Liver (tissue), 3 donors: ENCODE measurements around the gene CUX1.

ENCODE experiments used
- CTCF ChIP-seq: fragments of 150-350 bp; IDR thresholded peaks from 2 replicates; pipeline ENCODE4 v1.5.1; 2017; ENCODE audit warnings: improper control_type of control experiment, low read depth, low read length; ENCODE audit not compliant: missing input control
- GABPA ChIP-seq, 2 donors: IDR thresholded peaks in 1 of 2; conservative IDR thresholded peaks in 1 of 2; 2 replicates each; pipeline ENCODE4 v1.6.1; 2016; ENCODE audit warnings: antibody characterized with exemption in 2 of 2, mild to moderate bottlenecking in 1 of 2, moderate library complexity in 1 of 2
- HNF4A ChIP-seq, 2 donors: conservative IDR thresholded peaks; 2 replicates each; pipeline ENCODE4 v1.6.1; 2016; ENCODE audit warnings: antibody characterized with exemption in 2 of 2, mild to moderate bottlenecking in 2 of 2
- MAX ChIP-seq: IDR thresholded peaks from 2 replicates; pipeline ENCODE4 v1.6.1; 2016; ENCODE audit warnings: antibody characterized with exemption
- RXRA ChIP-seq, 2 donors: IDR thresholded peaks; 2 replicates each; pipeline ENCODE4 v1.6.1; 2017 to 2018; ENCODE audit warnings: antibody characterized with exemption in 2 of 2, mild to moderate bottlenecking in 1 of 2
- SP1 ChIP-seq: IDR thresholded peaks from 2 replicates; pipeline ENCODE4 v1.6.1; 2018; ENCODE audit warnings: antibody characterized with exemption, mild to moderate bottlenecking
- TAF1 ChIP-seq: conservative IDR thresholded peaks from 2 replicates; pipeline ENCODE4 v1.6.1; 2016; ENCODE audit warnings: antibody characterized with exemption, mild to moderate bottlenecking
- YY1 ChIP-seq: IDR thresholded peaks from 2 replicates; pipeline ENCODE4 v1.6.1; 2016; ENCODE audit warnings: antibody characterized with exemption, mild to moderate bottlenecking
- ZBTB33 ChIP-seq: IDR thresholded peaks from 2 replicates; pipeline ENCODE4 v1.6.1; 2016; ENCODE audit warnings: antibody characterized with exemption
- donor health status: healthy.
- donor health status: healthy.

- no peak for TF ChIP-seq CTCF
- TF ChIP-seq TAF1 = no peak
- no peak for TF ChIP-seq ZBTB33
- TF ChIP-seq RXRA (IDR thresholded peaks at IDR 0.05) = no peak
- TF ChIP-seq MAX = no peak
- no peak for TF ChIP-seq HNF4A (conservative IDR thresholded peaks at IDR 0.05)
- TF ChIP-seq YY1 = no peak
- no peak for TF ChIP-seq SP1
- no peak for TF ChIP-seq GABPA (IDR thresholded peaks at IDR 0.05 in 1 of 2, conservative IDR thresholded peaks at IDR 0.05 in 1 of 2)
These were observed 201.4 kb downstream of the CUX1 start for GRCh38 chr7:102018876-102019275.
